Liver (tissue), 9 donors: ENCODE data around the gene DDR1. TPM values are rescaled to one million over a fixed set of nuclear protein-coding genes. Genes with fewer than 3 reads are reported as not detected.
"Not testable (repeated sequence)": the region's sequence is repeated elsewhere in the genome, so short reads cannot be mapped to it uniquely, and the experiment has no call there.

Source experiments
- DNase-seq: peaks from one replicate; pipeline ENCODE4 v3.0.0-alpha.2; 2017; ENCODE audit warnings: low spot score
- H3K27ac ChIP-seq, 2 donors: one replicate each; pipeline ENCODE4 v1.7.0; 2013; ENCODE audit warnings: inconsistent platforms in 2 of 2, low read length in 2 of 2, control low read depth in 1 of 2, low read depth in 1 of 2, mild to moderate bottlenecking in 1 of 2
- H3K27me3 ChIP-seq, 4 donors: one replicate each; pipeline versions ENCODE4 v1.6.1 to v1.7.0; 2013; ENCODE audit warnings: low read length in 3 of 4, inconsistent platforms in 1 of 4, mild to moderate bottlenecking in 1 of 4, moderate library complexity in 1 of 4; ENCODE audit not compliant: control insufficient read depth in 4 of 4, insufficient read depth in 4 of 4
- H3K36me3 ChIP-seq, 4 donors: one replicate each; pipeline versions ENCODE4 v1.6.1 to v1.7.0; 2013; ENCODE audit warnings: low read length in 3 of 4, mild to moderate bottlenecking in 3 of 4, low read depth in 1 of 4, moderate library complexity in 1 of 4; ENCODE audit not compliant: control insufficient read depth in 4 of 4, insufficient read depth in 3 of 4
- H3K4me1 ChIP-seq, 4 donors: one replicate each; pipeline versions ENCODE4 v1.6.1 to v1.7.0; 2013; ENCODE audit warnings: low read length in 3 of 4, mild to moderate bottlenecking in 3 of 4, moderate library complexity in 1 of 4; ENCODE audit not compliant: control insufficient read depth in 4 of 4, insufficient read depth in 4 of 4
- H3K4me3 ChIP-seq, 3 donors: one replicate each; pipeline versions ENCODE4 v1.6.1 to v1.7.0; 2013; ENCODE audit warnings: low read length in 3 of 3, control low read depth in 1 of 3, low read depth in 1 of 3, mild to moderate bottlenecking in 1 of 3
- H3K9ac ChIP-seq, 2 donors: one replicate each; pipeline ENCODE4 v1.7.0; 2013; ENCODE audit warnings: low read length in 2 of 2, mild to moderate bottlenecking in 2 of 2, moderate library complexity in 2 of 2, control low read depth in 1 of 2, low read depth in 1 of 2
- H3K9me3 ChIP-seq, 4 donors: one replicate each; pipeline versions ENCODE4 v1.6.1 to v1.7.0; 2013; ENCODE audit warnings: low read length in 3 of 4; ENCODE audit not compliant: control insufficient read depth in 4 of 4
- EGR1 ChIP-seq, 2 donors: IDR thresholded peaks; 2 replicates each; pipeline ENCODE4 v1.6.1; 2016 to 2018; ENCODE audit warnings: antibody characterized with exemption in 2 of 2, low read depth in 2 of 2
- FOXA1 ChIP-seq: IDR thresholded peaks from 2 replicates; pipeline ENCODE4 v1.6.1; 2016; ENCODE audit warnings: antibody characterized with exemption
- FOXA2 ChIP-seq: IDR thresholded peaks from 2 replicates; pipeline ENCODE4 v1.6.1; 2016; ENCODE audit warnings: antibody characterized with exemption
- GABPA ChIP-seq, 2 donors: IDR thresholded peaks in 1 of 2; conservative IDR thresholded peaks in 1 of 2; 2 replicates each; pipeline ENCODE4 v1.6.1; 2016; ENCODE audit warnings: antibody characterized with exemption in 2 of 2, mild to moderate bottlenecking in 1 of 2, moderate library complexity in 1 of 2
- HNF4A ChIP-seq, 2 donors: conservative IDR thresholded peaks; 2 replicates each; pipeline ENCODE4 v1.6.1; 2016; ENCODE audit warnings: antibody characterized with exemption in 2 of 2, mild to moderate bottlenecking in 2 of 2
- HNF4G ChIP-seq: IDR thresholded peaks from 2 replicates; pipeline ENCODE4 v1.6.1; 2016; ENCODE audit warnings: antibody characterized with exemption
- JUND ChIP-seq, 2 donors: IDR thresholded peaks; 2 replicates each; pipeline ENCODE4 v1.6.1; 2016; ENCODE audit warnings: antibody characterized with exemption in 2 of 2
- NR2F2 ChIP-seq: IDR thresholded peaks from 2 replicates; pipeline ENCODE4 v1.6.1; 2016; ENCODE audit warnings: antibody characterized with exemption
- RAD21 ChIP-seq, 2 donors: IDR thresholded peaks; 2 replicates each; pipeline ENCODE4 v1.6.1; 2016; ENCODE audit warnings: antibody characterized with exemption in 2 of 2, mild to moderate bottlenecking in 2 of 2
- RXRA ChIP-seq, 2 donors: IDR thresholded peaks; 2 replicates each; pipeline ENCODE4 v1.6.1; 2017 to 2018; ENCODE audit warnings: antibody characterized with exemption in 2 of 2, mild to moderate bottlenecking in 1 of 2
- TAF1 ChIP-seq: conservative IDR thresholded peaks from 2 replicates; pipeline ENCODE4 v1.6.1; 2016; ENCODE audit warnings: antibody characterized with exemption, mild to moderate bottlenecking
- YY1 ChIP-seq: IDR thresholded peaks from 2 replicates; pipeline ENCODE4 v1.6.1; 2016; ENCODE audit warnings: antibody characterized with exemption, mild to moderate bottlenecking
- WGBS: extraction: QIAGEN DNeasy Blood & Tissue Kit; methylation state at CpG from one replicate; pipeline ENCODE4 v1.1.7; 2013; 5-methylcytosine and 5-hydroxymethylcytosine counted together
- polyA plus RNA-seq, 2 donors: library from polyadenylated mRNA; stranded (reverse) in 1 of 2; unstranded in 1 of 2; fragments of 200-250 nt in 1 of 2; fragments of >200 nt in 1 of 2; fragmentation: Nextera tagmentation in 1 of 2; extraction: Ambion mirVana in 1 of 2; gene quantifications; one replicate each; pipeline versions ENCODE4 v1.2.1 to v1.2.3, GENCODE V29; 2013 to 2015
- total RNA-seq, 2 donors: library from RNA; depleted of rRNA; stranded (reverse); fragments of >200 nt; gene quantifications; one replicate each; pipeline ENCODE4 v1.2.3, GENCODE V29; 2014
- TF ChIP-seq, protein P1 (sequence below): IDR thresholded peaks from 2 replicates; pipeline ENCODE4 v1.6.1; 2016; ENCODE audit warnings: antibody characterized with exemption
- TF ChIP-seq, protein P2 (sequence below): fragments of 150-350 bp; IDR thresholded peaks from 2 replicates; pipeline ENCODE4 v1.5.1; 2017; ENCODE audit warnings: improper control_type of control experiment, low read depth, low read length; ENCODE audit not compliant: missing input control
- TF ChIP-seq, protein P3 (sequence below): IDR thresholded peaks from 2 replicates; pipeline ENCODE4 v1.6.1; 2016; ENCODE audit warnings: antibody characterized with exemption
- TF ChIP-seq, protein P4 (sequence below): IDR thresholded peaks from 2 replicates; pipeline ENCODE4 v1.6.1; 2016; ENCODE audit warnings: antibody characterized with exemption, mild to moderate bottlenecking
- donor health status: healthy.
- donor health status: healthy.
- donor health status: healthy.
- donor health status: healthy.
- donor health status: healthy.

The DDR1 gene
- total and polyA plus RNA-seq, 4 donors = 1.2 to 5.3 (median 4.4) TPM

DNA sequence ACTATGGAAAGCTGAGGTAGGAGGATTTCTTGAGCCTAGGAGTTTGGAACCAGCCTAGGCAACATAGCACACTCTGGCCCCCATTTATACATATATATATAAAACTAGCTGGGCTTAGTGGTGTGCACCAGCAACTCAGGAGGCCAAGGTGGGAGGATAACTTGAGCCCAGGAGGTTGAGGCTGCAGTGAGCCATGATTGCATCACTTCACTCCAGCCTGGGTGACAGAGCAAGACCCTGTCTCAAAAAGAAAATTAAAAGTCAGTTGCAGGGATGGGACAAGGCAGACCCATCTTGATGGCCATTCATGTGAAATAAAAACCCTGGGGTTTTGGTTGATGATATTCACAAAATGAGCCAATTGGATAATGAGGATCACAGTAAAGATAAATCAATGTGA is 17.1 kb downstream of the DDR1 start:
- H3K4me3 ChIP-seq = no peak overlapping the region
- no peak for DNase-seq
- H3K4me1 ChIP-seq = no peaks in the 10 kb centered on the region
- no peak overlapping the region for H3K9ac ChIP-seq
- H3K9me3 ChIP-seq = no peaks in the 10 kb centered on the region
- TF ChIP-seq NR2F2 = no peak
- H3K36me3 ChIP-seq = peaks cover 0 to 13% (median 0%) of the 10 kb centered on the region in 4 donors
- H3K27ac ChIP-seq = no peak overlapping the region
- no peaks in the 10 kb centered on the region for H3K27me3 ChIP-seq

DNA sequence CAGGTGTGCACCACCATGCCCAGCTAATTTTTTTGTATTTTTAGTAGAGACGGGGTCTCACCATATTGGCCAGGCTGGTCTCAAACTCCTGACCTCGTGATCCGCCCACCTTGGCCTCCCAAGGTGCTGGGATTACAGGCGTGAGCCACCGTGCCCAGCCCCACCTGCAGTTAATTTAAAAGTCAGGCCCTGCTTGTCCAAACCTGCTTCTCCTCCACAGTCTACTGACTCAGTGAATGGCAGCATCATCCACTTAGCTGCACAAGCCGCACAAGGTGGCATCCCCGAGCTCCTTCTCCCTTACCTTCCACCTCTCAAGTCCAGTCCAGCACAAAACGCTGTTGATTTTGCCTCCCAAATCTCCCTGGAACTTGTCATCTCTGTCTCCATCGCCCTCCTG is 17.9 kb downstream of the DDR1 start:
- not testable (repeated sequence) for H3K27ac ChIP-seq, H3K9ac ChIP-seq, H3K9me3 ChIP-seq, DNase-seq, H3K27me3 ChIP-seq, H3K4me3 ChIP-seq, H3K4me1 ChIP-seq
- WGBS = 77% methylated on average over 9 of the region's 9 CpGs
- H3K36me3 ChIP-seq = peaks cover 0 to 13% (median 0%) of the 10 kb centered on the region in 4 donors

DNA sequence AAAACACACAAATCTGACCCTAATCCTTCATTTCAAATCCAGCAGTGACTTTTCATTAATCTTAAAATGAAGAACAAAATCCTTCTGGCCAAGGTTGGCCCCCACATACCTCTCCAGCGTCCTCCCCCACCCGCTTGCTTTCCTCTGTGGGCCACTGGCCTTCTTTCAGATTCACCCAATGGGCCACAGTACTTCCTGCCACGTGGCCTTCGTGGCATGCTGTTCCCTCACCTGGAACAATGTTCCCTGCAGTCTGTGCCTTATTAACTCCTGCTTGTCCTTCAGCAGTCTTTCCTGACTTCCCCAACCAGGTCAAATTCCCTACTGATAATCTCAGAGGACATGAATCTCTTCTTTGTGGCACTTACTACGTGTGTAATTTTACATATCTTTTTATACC is 18.4 kb downstream of the DDR1 start:
- no peaks in the 10 kb centered on the region for H3K9me3 ChIP-seq
- H3K4me1 ChIP-seq = peaks cover 0 to 6% (median 0%) of the 10 kb centered on the region in 4 donors
- 50% methylated on average over 5 of the region's 5 CpGs for WGBS
- H3K4me3 ChIP-seq = no peak overlapping the region
- peaks cover 0 to 8% (median 0%) of the 10 kb centered on the region in 4 donors for H3K36me3 ChIP-seq
- no peak overlapping the region for H3K27ac ChIP-seq
- TF ChIP-seq RAD21 (IDR thresholded peaks at IDR 0.05) = no peak
- no peak for TF ChIP-seq RXRA (IDR thresholded peaks at IDR 0.05)
- TF ChIP-seq, protein P1, sequence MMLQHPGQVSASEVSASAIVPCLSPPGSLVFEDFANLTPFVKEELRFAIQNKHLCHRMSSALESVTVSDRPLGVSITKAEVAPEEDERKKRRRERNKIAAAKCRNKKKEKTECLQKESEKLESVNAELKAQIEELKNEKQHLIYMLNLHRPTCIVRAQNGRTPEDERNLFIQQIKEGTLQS = no peak
- TF ChIP-seq HNF4G = no peak
- no peak for TF ChIP-seq FOXA1
- TF ChIP-seq, protein P2, sequence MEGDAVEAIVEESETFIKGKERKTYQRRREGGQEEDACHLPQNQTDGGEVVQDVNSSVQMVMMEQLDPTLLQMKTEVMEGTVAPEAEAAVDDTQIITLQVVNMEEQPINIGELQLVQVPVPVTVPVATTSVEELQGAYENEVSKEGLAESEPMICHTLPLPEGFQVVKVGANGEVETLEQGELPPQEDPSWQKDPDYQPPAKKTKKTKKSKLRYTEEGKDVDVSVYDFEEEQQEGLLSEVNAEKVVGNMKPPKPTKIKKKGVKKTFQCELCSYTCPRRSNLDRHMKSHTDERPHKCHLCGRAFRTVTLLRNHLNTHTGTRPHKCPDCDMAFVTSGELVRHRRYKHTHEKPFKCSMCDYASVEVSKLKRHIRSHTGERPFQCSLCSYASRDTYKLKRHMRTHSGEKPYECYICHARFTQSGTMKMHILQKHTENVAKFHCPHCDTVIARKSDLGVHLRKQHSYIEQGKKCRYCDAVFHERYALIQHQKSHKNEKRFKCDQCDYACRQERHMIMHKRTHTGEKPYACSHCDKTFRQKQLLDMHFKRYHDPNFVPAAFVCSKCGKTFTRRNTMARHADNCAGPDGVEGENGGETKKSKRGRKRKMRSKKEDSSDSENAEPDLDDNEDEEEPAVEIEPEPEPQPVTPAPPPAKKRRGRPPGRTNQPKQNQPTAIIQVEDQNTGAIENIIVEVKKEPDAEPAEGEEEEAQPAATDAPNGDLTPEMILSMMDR = no peak
- TF ChIP-seq YY1 = no peak
- no peak for TF ChIP-seq HNF4A (conservative IDR thresholded peaks at IDR 0.05)
- TF ChIP-seq JUND (IDR thresholded peaks at IDR 0.05) = no peak
- TF ChIP-seq GABPA (IDR thresholded peaks at IDR 0.05 in 1 of 2, conservative IDR thresholded peaks at IDR 0.05 in 1 of 2) = no peak
- no peak for TF ChIP-seq TAF1
- TF ChIP-seq, protein P3, sequence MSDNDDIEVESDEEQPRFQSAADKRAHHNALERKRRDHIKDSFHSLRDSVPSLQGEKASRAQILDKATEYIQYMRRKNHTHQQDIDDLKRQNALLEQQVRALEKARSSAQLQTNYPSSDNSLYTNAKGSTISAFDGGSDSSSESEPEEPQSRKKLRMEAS = no peak
- TF ChIP-seq, protein P4, sequence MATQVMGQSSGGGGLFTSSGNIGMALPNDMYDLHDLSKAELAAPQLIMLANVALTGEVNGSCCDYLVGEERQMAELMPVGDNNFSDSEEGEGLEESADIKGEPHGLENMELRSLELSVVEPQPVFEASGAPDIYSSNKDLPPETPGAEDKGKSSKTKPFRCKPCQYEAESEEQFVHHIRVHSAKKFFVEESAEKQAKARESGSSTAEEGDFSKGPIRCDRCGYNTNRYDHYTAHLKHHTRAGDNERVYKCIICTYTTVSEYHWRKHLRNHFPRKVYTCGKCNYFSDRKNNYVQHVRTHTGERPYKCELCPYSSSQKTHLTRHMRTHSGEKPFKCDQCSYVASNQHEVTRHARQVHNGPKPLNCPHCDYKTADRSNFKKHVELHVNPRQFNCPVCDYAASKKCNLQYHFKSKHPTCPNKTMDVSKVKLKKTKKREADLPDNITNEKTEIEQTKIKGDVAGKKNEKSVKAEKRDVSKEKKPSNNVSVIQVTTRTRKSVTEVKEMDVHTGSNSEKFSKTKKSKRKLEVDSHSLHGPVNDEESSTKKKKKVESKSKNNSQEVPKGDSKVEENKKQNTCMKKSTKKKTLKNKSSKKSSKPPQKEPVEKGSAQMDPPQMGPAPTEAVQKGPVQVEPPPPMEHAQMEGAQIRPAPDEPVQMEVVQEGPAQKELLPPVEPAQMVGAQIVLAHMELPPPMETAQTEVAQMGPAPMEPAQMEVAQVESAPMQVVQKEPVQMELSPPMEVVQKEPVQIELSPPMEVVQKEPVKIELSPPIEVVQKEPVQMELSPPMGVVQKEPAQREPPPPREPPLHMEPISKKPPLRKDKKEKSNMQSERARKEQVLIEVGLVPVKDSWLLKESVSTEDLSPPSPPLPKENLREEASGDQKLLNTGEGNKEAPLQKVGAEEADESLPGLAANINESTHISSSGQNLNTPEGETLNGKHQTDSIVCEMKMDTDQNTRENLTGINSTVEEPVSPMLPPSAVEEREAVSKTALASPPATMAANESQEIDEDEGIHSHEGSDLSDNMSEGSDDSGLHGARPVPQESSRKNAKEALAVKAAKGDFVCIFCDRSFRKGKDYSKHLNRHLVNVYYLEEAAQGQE = no peak
- TF ChIP-seq FOXA2 = no peak
- no peak for TF ChIP-seq EGR1 (IDR thresholded peaks at IDR 0.05; ENCODE audit: low read depth in 2 of 2)
- no peak for TF ChIP-seq NR2F2
- no peaks in the 10 kb centered on the region for H3K27me3 ChIP-seq
- H3K9ac ChIP-seq = no peak overlapping the region
- no peak for DNase-seq
